CD8-positive, alpha-beta memory T cell (primary cell): ENCODE measurements around the gene VWA3B. TPM values are rescaled to one million over a fixed set of nuclear protein-coding genes. Genes with fewer than 3 reads are reported as not detected.

ENCODE experiments used
- CTCF ChIA-PET: fragments of 350-600 bp; sonication (Branson Sonifier 250); formaldehyde crosslinking; loops from one replicate; lab custom pipeline; 2021; ENCODE audit warnings: antibody characterized with exemption; lab: Charles Lee
- POLR2A ChIA-PET: fragments of 350-600 bp; sonication (Branson Sonifier 250); formaldehyde crosslinking; loops from one replicate; lab custom pipeline; 2021; ENCODE audit warnings: antibody characterized with exemption; lab: Charles Lee
- DNase-seq, 5 donors: peaks; one replicate each; pipeline versions ENCODE4 v3.0.0 to v3.0.0-alpha.2; 2020 to 2022; ENCODE audit warnings: mixed read lengths in 1 of 5
- H3K27ac ChIP-seq: one replicate; pipeline ENCODE4 v1.7.0; 2013; ENCODE audit warnings: low read depth, mild to moderate bottlenecking, low read length, moderate library complexity
- H3K27me3 ChIP-seq: 2 replicates; pipeline ENCODE4 v1.7.0; 2013; ENCODE audit warnings: low read length, mild to moderate bottlenecking; ENCODE audit not compliant: insufficient read depth, poor library complexity, severe bottlenecking
- H3K36me3 ChIP-seq: 2 replicates; pipeline ENCODE4 v1.7.0; 2013; ENCODE audit warnings: mild to moderate bottlenecking, low read length, moderate library complexity; ENCODE audit not compliant: insufficient read depth
- H3K4me1 ChIP-seq: 2 replicates; pipeline ENCODE4 v1.7.0; 2013; ENCODE audit warnings: mild to moderate bottlenecking, low read length, moderate library complexity; ENCODE audit not compliant: insufficient read depth
- H3K4me3 ChIP-seq: 2 replicates; pipeline ENCODE4 v1.7.0; 2013; ENCODE audit warnings: mild to moderate bottlenecking, low read length
- H3K9me3 ChIP-seq: 2 replicates; pipeline ENCODE4 v1.7.0; 2013; ENCODE audit warnings: mild to moderate bottlenecking, low read length
- H3K27ac Mint-ChIP-seq, 8 donors: one replicate each; pipeline ENCODE4 v1.8.0; 2020 to 2021; ENCODE audit warnings: mixed read lengths in 8 of 8, mild to moderate bottlenecking in 6 of 8, inconsistent platforms in 3 of 8, moderate library complexity in 3 of 8
- H3K27me3 Mint-ChIP-seq, 2 donors: one replicate each; pipeline ENCODE4 v1.8.0; 2020 to 2021; ENCODE audit warnings: mixed read lengths in 2 of 2, mild to moderate bottlenecking in 1 of 2, moderate library complexity in 1 of 2
- H3K36me3 Mint-ChIP-seq, 3 donors: one replicate each; pipeline ENCODE4 v1.8.0; 2020 to 2021; ENCODE audit warnings: mixed read lengths in 3 of 3, inconsistent platforms in 1 of 3, mild to moderate bottlenecking in 1 of 3
- H3K4me1 Mint-ChIP-seq, 3 donors: one replicate each; pipeline ENCODE4 v1.8.0; 2020 to 2021; ENCODE audit warnings: mixed read lengths in 3 of 3, inconsistent platforms in 1 of 3, mild to moderate bottlenecking in 1 of 3
- H3K4me3 Mint-ChIP-seq, 7 donors: one replicate each; pipeline ENCODE4 v1.8.0; 2020 to 2021; ENCODE audit warnings: mixed read lengths in 7 of 7, mild to moderate bottlenecking in 6 of 7, moderate library complexity in 4 of 7, inconsistent platforms in 2 of 7
- H3K9me3 Mint-ChIP-seq, 5 donors: one replicate each; pipeline ENCODE4 v1.8.0; 2020 to 2022; ENCODE audit warnings: mixed read lengths in 5 of 5, mild to moderate bottlenecking in 3 of 5, moderate library complexity in 2 of 5, inconsistent platforms in 1 of 5
- polyA plus RNA-seq: library from polyadenylated mRNA; unstranded; fragments of 300-500 nt; fragmentation: Illumina TruSeq; gene quantifications from one replicate; pipeline ENCODE4 v1.2.3, GENCODE V29; 2021
- total RNA-seq, 2 experiments: library from RNA; stranded (reverse); gene quantifications; one replicate each; pipeline ENCODE4 v1.2.3, GENCODE V29; 2021

Gene VWA3B
- total and polyA plus RNA-seq, 3 experiments from 2014 or later: not detected

GRCh38 chr2:98294711-98295110 is 207.7 kb downstream of the VWA3B start:
- no peaks in the 10 kb centered on the region for H3K36me3 ChIP-seq
- no peak overlapping the region for H3K27ac ChIP-seq
- Mint-ChIP-seq H3K4me1 (no peaks in the 10 kb centered on the region), H3K27ac (no peak overlapping the region), H3K27me3 (peaks cover 28 to 50% of the 10 kb centered on the region in 2 donors), H3K9me3 (peaks cover 4 to 8% (median 5%) of the 10 kb centered on the region in 5 donors), H3K4me3 (no peak overlapping the region), H3K36me3 (peaks cover 0 to 8% (median 0%) of the 10 kb centered on the region in 3 donors)
- no peaks in the 10 kb centered on the region for H3K27me3 ChIP-seq
- DNase-seq: no peak
- POLR2A ChIA-PET: no interaction called here
- CTCF ChIA-PET: no interaction called here
- H3K4me1 ChIP-seq: no peaks in the 10 kb centered on the region
- no peak overlapping the region for H3K4me3 ChIP-seq
- H3K9me3 ChIP-seq: no peaks in the 10 kb centered on the region

- H3K4me1 ChIP-seq: no peaks in the 10 kb centered on the region
- H3K4me3 Mint-ChIP-seq: no peak overlapping the region
- no peak overlapping the region for H3K27ac Mint-ChIP-seq
- H3K9me3 Mint-ChIP-seq: peaks cover 0 to 3% (median 0%) of the 10 kb centered on the region in 5 donors
- H3K36me3 Mint-ChIP-seq: peaks cover 0 to 4% (median 0%) of the 10 kb centered on the region in 3 donors
- no peaks in the 10 kb centered on the region for H3K9me3 ChIP-seq
- H3K27me3 Mint-ChIP-seq: peaks cover 24 to 45% of the 10 kb centered on the region in 2 donors
- H3K27ac ChIP-seq: no peak overlapping the region
- H3K4me1 Mint-ChIP-seq: no peaks in the 10 kb centered on the region
- ChIA-PET POLR2A (no interaction called here), CTCF (no interaction called here)
- no peaks in the 10 kb centered on the region for H3K36me3 ChIP-seq
- DNase-seq: no peak
- H3K27me3 ChIP-seq: no peaks in the 10 kb centered on the region
- no peak overlapping the region for H3K4me3 ChIP-seq
Measured at GRCh38 chr2:98295275-98295674, 208.3 kb downstream of the VWA3B start.

GRCh38 chr2:98295721-98296414 is 208.9 kb downstream of the VWA3B start:
- POLR2A ChIA-PET: no interaction called here
- Mint-ChIP-seq H3K4me1 (no peaks in the 10 kb centered on the region), H3K9me3 (peaks cover 0 to 2% (median 0%) of the 10 kb centered on the region in 5 donors), H3K27ac (no peak overlapping the region), H3K36me3 (peaks cover 0 to 3% (median 0%) of the 10 kb centered on the region in 3 donors), H3K4me3 (no peak overlapping the region), H3K27me3 (peaks cover 23 to 43% of the 10 kb centered on the region in 2 donors)
- DNase-seq: no peak
- CTCF ChIA-PET: no interaction called here
- Histone ChIP-seq H3K9me3 (no peaks in the 10 kb centered on the region), H3K4me1 (no peaks in the 10 kb centered on the region), H3K27ac (no peak overlapping the region), H3K36me3 (no peaks in the 10 kb centered on the region), H3K4me3 (no peak overlapping the region), H3K27me3 (no peaks in the 10 kb centered on the region)

- H3K4me1 ChIP-seq: no peaks in the 10 kb centered on the region
- POLR2A ChIA-PET: no interaction called here
- peaks cover 20 to 39% of the 10 kb centered on the region in 2 donors for H3K27me3 Mint-ChIP-seq
- no peak overlapping the region for H3K27ac Mint-ChIP-seq
- no peak for DNase-seq
- H3K36me3 ChIP-seq: no peaks in the 10 kb centered on the region
- CTCF ChIA-PET: no interaction called here
- H3K27ac ChIP-seq: no peak overlapping the region
- no peak overlapping the region for H3K4me3 Mint-ChIP-seq
- no peaks in the 10 kb centered on the region for H3K27me3 ChIP-seq
- H3K9me3 ChIP-seq: no peaks in the 10 kb centered on the region
- no peaks in the 10 kb centered on the region for H3K4me1 Mint-ChIP-seq
- H3K9me3 Mint-ChIP-seq: no peaks in the 10 kb centered on the region
- H3K36me3 Mint-ChIP-seq: no peaks in the 10 kb centered on the region
- no peak overlapping the region for H3K4me3 ChIP-seq
Measured at GRCh38 chr2:98296440-98296839, 209.5 kb downstream of the VWA3B start.

- H3K27me3 ChIP-seq: no peaks in the 10 kb centered on the region
- no peak overlapping the region for H3K27ac Mint-ChIP-seq
- no peaks in the 10 kb centered on the region for H3K36me3 Mint-ChIP-seq
- no peak overlapping the region for H3K4me3 Mint-ChIP-seq
- no peak for DNase-seq
- H3K27ac ChIP-seq: no peak overlapping the region
- H3K4me1 ChIP-seq: no peaks in the 10 kb centered on the region
- peaks cover 28 to 42% of the 10 kb centered on the region in 2 donors for H3K27me3 Mint-ChIP-seq
- no peaks in the 10 kb centered on the region for H3K9me3 ChIP-seq
- no peaks in the 10 kb centered on the region for H3K9me3 Mint-ChIP-seq
- no peaks in the 10 kb centered on the region for H3K4me1 Mint-ChIP-seq
- no peak overlapping the region for H3K4me3 ChIP-seq
- CTCF ChIA-PET: no interaction called here
- no peaks in the 10 kb centered on the region for H3K36me3 ChIP-seq
- POLR2A ChIA-PET: no interaction called here
Measured at GRCh38 chr2:98297817-98298682, 211.1 kb downstream of the VWA3B start.

GRCh38 chr2:98298683-98299164 is 211.8 kb downstream of the VWA3B start:
- no peaks in the 10 kb centered on the region for H3K4me1 Mint-ChIP-seq
- H3K9me3 Mint-ChIP-seq: no peaks in the 10 kb centered on the region
- no peaks in the 10 kb centered on the region for H3K36me3 Mint-ChIP-seq
- no peaks in the 10 kb centered on the region for H3K4me1 ChIP-seq
- no peak overlapping the region for H3K27ac Mint-ChIP-seq
- no peak for DNase-seq
- POLR2A ChIA-PET: no interaction called here
- H3K36me3 ChIP-seq: no peaks in the 10 kb centered on the region
- H3K27ac ChIP-seq: no peak overlapping the region
- H3K27me3 Mint-ChIP-seq: peaks cover 28 to 40% of the 10 kb centered on the region in 2 donors
- CTCF ChIA-PET: no interaction called here
- no peak overlapping the region for H3K4me3 ChIP-seq
- H3K4me3 Mint-ChIP-seq: no peak overlapping the region
- H3K27me3 ChIP-seq: no peaks in the 10 kb centered on the region
- no peaks in the 10 kb centered on the region for H3K9me3 ChIP-seq

GRCh38 chr2:98299211-98299905 is 212.4 kb downstream of the VWA3B start:
- no peak overlapping the region for H3K27ac Mint-ChIP-seq
- no peak overlapping the region for H3K4me3 Mint-ChIP-seq
- no peaks in the 10 kb centered on the region for H3K27me3 ChIP-seq
- H3K9me3 Mint-ChIP-seq: no peaks in the 10 kb centered on the region
- H3K4me1 Mint-ChIP-seq: no peaks in the 10 kb centered on the region
- POLR2A ChIA-PET: no interaction called here
- CTCF ChIA-PET: no interaction called here
- no peaks in the 10 kb centered on the region for H3K9me3 ChIP-seq
- peaks cover 26 to 41% of the 10 kb centered on the region in 2 donors for H3K27me3 Mint-ChIP-seq
- H3K4me1 ChIP-seq: no peaks in the 10 kb centered on the region
- no peak overlapping the region for H3K4me3 ChIP-seq
- no peaks in the 10 kb centered on the region for H3K36me3 Mint-ChIP-seq
- DNase-seq: no peak
- no peak overlapping the region for H3K27ac ChIP-seq
- H3K36me3 ChIP-seq: no peaks in the 10 kb centered on the region
